Activated CD4-positive, alpha-beta T cell treated with anti-CD3 and anti-CD28 coated beads, Interleukin-2, amount 10 ng/mL, durations not matched to agents 24 days and 14 days (primary cell): ENCODE measurements around the gene CFAP58. TPM values are rescaled to one million over a fixed set of nuclear protein-coding genes. Genes with fewer than 3 reads are reported as not detected.
"Not testable (repeated sequence)": the region's sequence is repeated elsewhere in the genome, so short reads cannot be mapped to it uniquely, and the experiment has no call there.

Experiments used
- DNase-seq: peaks from one replicate; pipeline ENCODE4 v3.0.0; 2022
- H3K27ac Mint-ChIP-seq: one replicate; pipeline ENCODE4 v1.8.0; 2022; ENCODE audit warnings: mild to moderate bottlenecking, mixed read lengths
- H3K27me3 Mint-ChIP-seq: one replicate; pipeline ENCODE4 v1.8.0; 2022; ENCODE audit warnings: mixed read lengths
- H3K36me3 Mint-ChIP-seq: one replicate; pipeline ENCODE4 v1.8.0; 2022; ENCODE audit warnings: low read depth, mild to moderate bottlenecking, mixed read lengths
- H3K4me1 Mint-ChIP-seq: one replicate; pipeline ENCODE4 v1.8.0; 2021; ENCODE audit warnings: mixed read lengths
- H3K4me3 Mint-ChIP-seq: one replicate; pipeline ENCODE4 v1.8.0; 2022; ENCODE audit warnings: mild to moderate bottlenecking, moderate library complexity, mixed read lengths
- H3K9me3 Mint-ChIP-seq: one replicate; pipeline ENCODE4 v1.8.0; 2021; ENCODE audit warnings: mixed read lengths
- intact Hi-C: fragments of 100-400 bp; cut with micrococcal nuclease; formaldehyde crosslinking; loops from one replicate; pipeline ENCODE4 v1.15.1; 2023
- total RNA-seq: library from RNA; stranded (reverse); gene quantifications from 2 replicates; pipeline ENCODE4 v1.2.3, GENCODE V29; 2022

CFAP58 gene
- total RNA-seq, 1 donor from 2014 or later = 0.16 TPM

- Mint-ChIP-seq H3K27me3 (peaks cover 22% of the 10 kb centered on the region), H3K4me3 (no peak overlapping the region), H3K9me3 (no peaks in the 10 kb centered on the region), H3K4me1 (no peaks in the 10 kb centered on the region), H3K27ac (no peak overlapping the region), H3K36me3 (no peaks in the 10 kb centered on the region)
- DNase-seq = no peak
- intact Hi-C loops = no loop called here
Measured at GRCh38 chr10:104450954-104451353, 97.3 kb downstream of the CFAP58 start.

DNA sequence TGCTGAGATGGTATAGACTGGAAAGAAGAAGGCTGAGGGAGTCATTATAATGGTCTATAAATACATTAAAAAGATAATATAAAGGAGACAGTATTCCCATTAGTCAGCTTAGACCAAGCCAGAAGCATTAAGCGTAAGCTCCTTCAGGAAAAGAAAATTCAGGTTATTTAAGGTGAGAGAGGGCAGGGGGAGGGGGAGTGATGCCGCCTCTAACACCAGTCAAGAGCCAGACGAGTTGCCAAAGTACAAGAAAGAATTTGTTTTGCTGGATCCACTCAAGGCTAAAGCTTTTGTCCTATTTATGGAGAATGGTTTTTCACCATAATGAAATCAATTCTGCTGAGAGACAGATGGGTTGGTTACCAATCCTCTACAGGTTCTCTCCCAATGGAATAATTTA lies 99.3 kb downstream of the CFAP58 start:
- Mint-ChIP-seq H3K4me1 (no peaks in the 10 kb centered on the region), H3K27me3 (peaks cover 14% of the 10 kb centered on the region), H3K4me3 (no peak overlapping the region), H3K9me3 (no peaks in the 10 kb centered on the region), H3K27ac (no peak overlapping the region), H3K36me3 (no peaks in the 10 kb centered on the region)
- intact Hi-C loops = no loop called here
- DNase-seq = no peak

DNA sequence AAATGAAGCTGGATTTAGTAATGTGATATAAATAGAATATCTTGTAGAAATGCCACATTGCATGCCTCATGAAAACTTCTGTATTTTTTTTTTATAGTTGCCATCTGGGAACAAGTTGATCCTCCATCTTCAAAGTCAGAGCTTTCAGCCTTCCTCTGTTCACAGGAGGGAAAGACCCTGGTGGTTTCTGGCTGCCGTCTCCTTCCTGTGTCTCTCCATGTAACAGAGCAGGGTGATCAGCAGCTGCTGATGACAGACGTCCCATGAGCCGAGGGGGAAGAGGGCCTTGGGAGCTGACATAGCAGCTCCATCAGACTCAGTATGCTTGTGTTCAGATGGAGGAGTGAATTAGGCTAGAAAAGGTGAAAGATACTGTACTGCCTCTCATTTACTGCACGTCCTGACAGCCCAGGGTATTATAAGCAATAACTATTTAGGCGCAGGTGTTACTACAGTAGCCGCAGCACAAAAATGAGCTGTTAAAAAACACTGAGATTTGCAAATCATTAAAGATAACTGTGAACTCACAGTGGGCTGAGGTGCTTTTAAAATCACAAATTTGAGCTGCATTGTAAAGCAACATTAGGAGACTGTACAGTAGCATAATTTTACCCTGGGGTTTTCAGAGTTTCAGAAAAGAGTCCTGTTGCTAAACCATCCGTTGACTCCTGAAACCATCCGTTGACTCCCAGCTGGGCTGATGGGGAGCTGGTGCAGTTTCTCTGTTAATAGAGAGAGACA lies 103.3 kb downstream of the CFAP58 start:
- no peak for DNase-seq
- Mint-ChIP-seq H3K4me1 (no peaks in the 10 kb centered on the region), H3K4me3 (no peak overlapping the region), H3K9me3 (peaks cover 4% of the 10 kb centered on the region), H3K27me3 (peaks cover 16% of the 10 kb centered on the region), H3K36me3 (no peaks in the 10 kb centered on the region), H3K27ac (no peak overlapping the region)
- intact Hi-C loops = no loop called here

DNA sequence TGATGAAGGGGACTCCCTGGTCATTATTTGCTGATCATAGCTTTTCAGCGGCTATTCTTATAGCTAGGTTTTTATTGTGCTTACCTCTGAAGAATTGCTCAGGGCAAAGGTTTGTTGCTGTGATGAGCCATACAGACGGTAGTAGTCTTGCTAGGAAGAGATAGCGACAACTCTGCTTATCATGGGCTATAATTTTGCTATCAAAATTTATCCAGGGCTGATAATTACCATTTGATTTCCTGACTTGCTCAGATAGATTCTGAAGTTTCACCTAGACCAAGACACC lies 103.9 kb downstream of the CFAP58 start:
- peaks cover 4% of the 10 kb centered on the region for H3K9me3 Mint-ChIP-seq
- H3K27me3 Mint-ChIP-seq = peaks cover 17% of the 10 kb centered on the region
- DNase-seq = no peak
- H3K27ac Mint-ChIP-seq = no peak overlapping the region
- H3K4me3 Mint-ChIP-seq = no peak overlapping the region
- intact Hi-C loops = no loop called here
- no peaks in the 10 kb centered on the region for H3K4me1 Mint-ChIP-seq
- no peaks in the 10 kb centered on the region for H3K36me3 Mint-ChIP-seq

- H3K27ac Mint-ChIP-seq, H3K4me1 Mint-ChIP-seq, intact Hi-C loops, H3K4me3 Mint-ChIP-seq, H3K36me3 Mint-ChIP-seq, DNase-seq: not testable (repeated sequence)
- Mint-ChIP-seq H3K27me3 (peaks cover 10% of the 10 kb centered on the region), H3K9me3 (peaks cover 15% of the 10 kb centered on the region)
Measured at GRCh38 chr10:104465575-104465974, 111.9 kb downstream of the CFAP58 start.

GRCh38 chr10:104468818-104469217 lies 115.2 kb downstream of the CFAP58 start:
- intact Hi-C loops, H3K4me3 Mint-ChIP-seq, H3K27ac Mint-ChIP-seq, H3K36me3 Mint-ChIP-seq, H3K4me1 Mint-ChIP-seq, DNase-seq, H3K9me3 Mint-ChIP-seq: not testable (repeated sequence)
- peaks cover 16% of the 10 kb centered on the region for H3K27me3 Mint-ChIP-seq

DNA sequence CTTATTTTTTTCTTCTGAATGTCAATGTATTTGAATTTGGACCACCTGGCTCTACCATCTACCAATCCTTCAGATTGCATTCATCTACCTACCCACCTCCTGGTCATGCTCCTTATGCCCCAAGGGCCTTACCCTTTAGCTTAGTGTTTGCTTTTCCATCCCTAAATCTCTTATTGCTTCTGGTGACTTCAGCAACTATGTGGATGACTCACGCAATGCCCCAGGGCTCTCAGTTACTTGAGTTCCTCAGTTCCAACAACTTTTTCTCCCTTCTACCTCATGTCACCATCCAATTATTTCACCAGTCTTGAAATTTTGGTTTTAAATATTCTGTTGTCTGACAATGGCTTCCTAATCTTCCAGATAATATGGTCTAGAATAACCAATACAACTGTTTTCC lies 118.9 kb downstream of the CFAP58 start:
- Mint-ChIP-seq H3K27ac (no peak overlapping the region), H3K9me3 (no peaks in the 10 kb centered on the region), H3K36me3 (no peaks in the 10 kb centered on the region), H3K4me1 (no peaks in the 10 kb centered on the region), H3K27me3 (peaks cover 18% of the 10 kb centered on the region), H3K4me3 (no peak overlapping the region)
- intact Hi-C loops = no loop called here
- no peak for DNase-seq

- no peak for DNase-seq
- H3K27ac Mint-ChIP-seq = no peak overlapping the region
- intact Hi-C loops = no loop called here
- H3K27me3 Mint-ChIP-seq = peaks cover 16% of the 10 kb centered on the region
- no peaks in the 10 kb centered on the region for H3K9me3 Mint-ChIP-seq
- H3K4me1 Mint-ChIP-seq = no peaks in the 10 kb centered on the region
- H3K4me3 Mint-ChIP-seq = no peak overlapping the region
- no peaks in the 10 kb centered on the region for H3K36me3 Mint-ChIP-seq
Measured at GRCh38 chr10:104472957-104473745, 119.5 kb downstream of the CFAP58 start.

DNA sequence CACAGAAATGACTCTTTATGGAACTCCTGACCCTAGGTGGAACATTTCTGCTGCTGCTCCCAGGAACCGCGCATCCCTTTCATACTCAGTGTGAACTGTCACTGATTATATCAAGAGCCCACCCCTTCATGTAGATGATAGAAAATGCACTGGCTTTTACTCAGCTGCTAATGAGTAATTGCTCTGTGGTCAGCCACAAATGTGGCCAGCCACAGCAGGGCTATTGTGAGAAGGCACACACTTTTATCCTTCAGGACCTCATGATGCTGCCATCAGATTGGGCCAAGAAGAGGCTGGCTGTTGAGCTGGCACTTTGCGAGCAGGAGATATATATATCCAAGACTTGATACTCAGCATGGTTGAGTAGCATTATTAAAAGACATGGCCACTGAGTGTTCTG lies 124.7 kb downstream of the CFAP58 start:
- Mint-ChIP-seq H3K27me3 (peaks cover 7% of the 10 kb centered on the region), H3K9me3 (no peaks in the 10 kb centered on the region), H3K4me1 (no peaks in the 10 kb centered on the region), H3K27ac (no peak overlapping the region), H3K4me3 (no peak overlapping the region), H3K36me3 (no peaks in the 10 kb centered on the region)
- intact Hi-C loops = no loop called here
- no peak for DNase-seq

DNA sequence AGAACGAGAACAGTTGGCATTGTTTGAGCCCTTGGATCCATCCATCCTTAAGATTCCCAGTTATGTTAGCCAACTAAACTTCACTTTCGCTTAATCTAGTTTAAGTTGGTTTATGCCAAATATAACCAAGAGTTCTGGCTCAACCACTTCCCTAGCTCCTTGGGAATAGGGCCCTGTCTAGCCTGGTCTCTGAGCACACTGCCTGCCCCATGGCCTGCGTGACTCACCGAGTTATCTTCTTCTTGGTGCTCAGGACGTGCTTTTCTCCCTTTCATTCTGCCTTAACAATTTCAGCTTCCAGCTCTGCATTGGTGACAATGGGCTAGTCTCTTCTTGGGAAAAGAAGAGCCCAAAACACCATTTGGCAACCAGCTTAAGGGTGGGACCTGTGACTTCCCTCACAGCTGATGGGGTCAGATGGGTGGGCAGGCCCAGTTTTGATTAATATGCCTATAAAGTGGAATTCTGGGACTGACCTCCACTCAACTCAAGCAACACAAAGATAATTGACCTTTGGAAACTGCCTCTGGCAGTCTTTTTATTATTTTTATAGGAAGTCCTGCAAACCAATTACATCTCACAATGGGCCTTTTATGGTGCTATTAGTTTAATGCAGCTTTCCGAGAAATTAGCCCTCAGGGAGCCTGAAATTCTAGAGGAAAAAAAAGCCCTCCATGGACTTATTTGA lies 126.4 kb downstream of the CFAP58 start:
- DNase-seq = no peak
- intact Hi-C loops = no loop called here
- Mint-ChIP-seq H3K36me3 (no peaks in the 10 kb centered on the region), H3K9me3 (no peaks in the 10 kb centered on the region), H3K4me1 (no peaks in the 10 kb centered on the region), H3K4me3 (no peak overlapping the region), H3K27me3 (peaks cover 6% of the 10 kb centered on the region), H3K27ac (no peak overlapping the region)

DNA sequence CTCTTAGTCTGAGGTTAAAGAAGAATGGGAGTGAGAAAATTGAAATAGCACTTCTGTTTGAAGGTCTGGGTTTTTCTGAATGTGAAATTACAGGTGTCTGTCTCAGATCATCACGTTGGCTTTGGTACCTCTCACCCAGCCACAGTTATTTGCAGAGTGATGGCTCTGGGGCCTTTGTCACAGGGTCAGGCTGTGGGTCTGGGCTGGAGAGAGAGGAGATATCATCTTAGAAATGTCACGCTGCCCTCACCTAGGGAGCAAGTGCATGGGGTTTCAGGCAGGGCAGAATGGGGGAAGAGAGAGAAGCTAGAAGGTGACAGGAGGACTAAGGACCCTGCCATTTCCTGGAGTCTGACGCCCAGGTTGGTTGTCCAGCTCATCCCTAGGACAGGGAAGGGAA lies 127.2 kb downstream of the CFAP58 start:
- peaks cover 6% of the 10 kb centered on the region for H3K27me3 Mint-ChIP-seq
- H3K9me3 Mint-ChIP-seq = no peaks in the 10 kb centered on the region
- H3K4me1 Mint-ChIP-seq = no peaks in the 10 kb centered on the region
- intact Hi-C loops = no loop called here
- no peaks in the 10 kb centered on the region for H3K36me3 Mint-ChIP-seq
- no peak overlapping the region for H3K4me3 Mint-ChIP-seq
- no peak overlapping the region for H3K27ac Mint-ChIP-seq
- DNase-seq = no peak

DNA sequence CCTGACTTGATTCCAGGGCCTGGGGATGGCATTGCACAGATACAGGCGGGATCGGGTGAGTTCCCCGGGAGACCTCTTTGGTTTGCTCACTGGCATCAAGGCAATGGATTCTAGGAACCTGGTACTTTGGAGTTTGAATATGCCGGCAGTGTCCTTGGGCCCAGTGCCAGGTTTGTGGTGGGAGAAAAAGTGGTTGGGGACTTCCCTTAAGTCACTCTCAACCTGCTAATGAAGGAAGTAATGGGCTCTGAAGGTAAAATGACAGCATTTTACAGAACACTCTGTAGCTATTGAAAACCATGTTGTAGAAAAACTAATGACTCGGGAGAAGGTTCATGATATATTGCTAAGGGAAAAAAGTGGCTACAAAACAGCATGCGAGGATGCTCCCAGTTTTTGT lies 129.9 kb downstream of the CFAP58 start:
- no peak overlapping the region for H3K27ac Mint-ChIP-seq
- no peaks in the 10 kb centered on the region for H3K4me1 Mint-ChIP-seq
- H3K27me3 Mint-ChIP-seq = peaks cover 6% of the 10 kb centered on the region
- H3K9me3 Mint-ChIP-seq = no peaks in the 10 kb centered on the region
- no peak overlapping the region for H3K4me3 Mint-ChIP-seq
- intact Hi-C loops = no loop called here
- H3K36me3 Mint-ChIP-seq = no peaks in the 10 kb centered on the region
- DNase-seq = no peak

DNA sequence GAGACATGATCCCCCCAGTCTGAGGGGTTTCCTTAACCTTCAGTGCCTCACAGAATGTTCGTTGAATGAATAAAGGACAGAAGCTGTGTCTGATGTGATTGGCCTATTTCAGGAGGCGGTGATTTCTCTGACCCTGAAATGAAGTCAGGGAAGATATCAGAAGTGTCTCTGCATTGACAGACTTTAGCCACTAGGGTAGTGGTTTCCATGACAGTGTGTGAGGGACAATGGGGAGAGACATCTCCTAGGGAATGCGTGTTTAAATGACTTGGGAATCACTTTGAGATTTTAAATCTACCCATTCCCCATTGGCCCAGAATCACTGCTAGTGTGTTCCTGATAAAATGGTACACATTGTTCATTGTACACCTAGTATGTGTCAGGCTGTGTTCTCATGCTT lies 132.0 kb downstream of the CFAP58 start:
- H3K36me3 Mint-ChIP-seq = no peaks in the 10 kb centered on the region
- H3K9me3 Mint-ChIP-seq = no peaks in the 10 kb centered on the region
- H3K27me3 Mint-ChIP-seq = peaks cover 6% of the 10 kb centered on the region
- H3K4me3 Mint-ChIP-seq = no peak overlapping the region
- H3K4me1 Mint-ChIP-seq = no peaks in the 10 kb centered on the region
- DNase-seq = no peak
- no peak overlapping the region for H3K27ac Mint-ChIP-seq
- intact Hi-C loops = no loop called here

DNA sequence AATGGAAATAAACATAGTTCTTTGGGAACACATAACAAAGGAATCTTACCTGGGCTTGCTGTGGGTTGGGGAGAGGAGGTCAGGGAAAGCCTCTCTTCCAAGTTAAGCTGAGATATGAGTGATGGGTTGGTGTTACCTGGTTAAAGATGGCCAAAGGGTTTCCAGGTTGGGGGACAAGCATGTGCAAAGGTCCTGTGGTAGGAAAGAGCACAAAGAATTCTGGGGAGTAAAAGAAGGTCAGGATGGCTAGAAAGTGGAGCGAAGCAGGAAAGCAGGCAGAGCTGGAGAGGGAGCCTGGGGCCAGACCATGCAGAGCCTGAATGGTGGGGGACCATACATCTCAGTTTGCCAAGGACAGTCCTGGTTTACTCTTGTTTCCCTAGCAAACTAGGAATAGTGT lies 133.2 kb downstream of the CFAP58 start:
- intact Hi-C loops = no loop called here
- H3K9me3 Mint-ChIP-seq = no peaks in the 10 kb centered on the region
- no peaks in the 10 kb centered on the region for H3K4me1 Mint-ChIP-seq
- H3K27me3 Mint-ChIP-seq = peaks cover 6% of the 10 kb centered on the region
- H3K27ac Mint-ChIP-seq = no peak overlapping the region
- no peak for DNase-seq
- H3K36me3 Mint-ChIP-seq = no peaks in the 10 kb centered on the region
- H3K4me3 Mint-ChIP-seq = no peak overlapping the region
